ENCODE data around the gene TLX2. TPM values are rescaled to one million over a fixed set of nuclear protein-coding genes. Genes with fewer than 3 reads are reported as not detected.

Gene TLX2
- total and polyA plus RNA-seq, 2 of the 13 experiments (the other 11 are each of a cell fraction or from before 2014, with no cell fraction given) = 0.05 to 0.20 TPM

- peak; percentile 54; the same call in 1 of the 2 replicates for TF ChIP-seq ARID4A (CRISPR knock-in tag; IDR thresholded peaks at IDR 0.05; ENCODE audit: borderline replicate concordance)
- TF ChIP-seq MAFF (IDR thresholded peaks at IDR 0.05; ENCODE audit: low read depth, low read length) = no peak
- TF ChIP-seq, protein P1, sequence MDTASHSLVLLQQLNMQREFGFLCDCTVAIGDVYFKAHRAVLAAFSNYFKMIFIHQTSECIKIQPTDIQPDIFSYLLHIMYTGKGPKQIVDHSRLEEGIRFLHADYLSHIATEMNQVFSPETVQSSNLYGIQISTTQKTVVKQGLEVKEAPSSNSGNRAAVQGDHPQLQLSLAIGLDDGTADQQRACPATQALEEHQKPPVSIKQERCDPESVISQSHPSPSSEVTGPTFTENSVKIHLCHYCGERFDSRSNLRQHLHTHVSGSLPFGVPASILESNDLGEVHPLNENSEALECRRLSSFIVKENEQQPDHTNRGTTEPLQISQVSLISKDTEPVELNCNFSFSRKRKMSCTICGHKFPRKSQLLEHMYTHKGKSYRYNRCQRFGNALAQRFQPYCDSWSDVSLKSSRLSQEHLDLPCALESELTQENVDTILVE (CRISPR knock-in tag; IDR thresholded peaks at IDR 0.05) = no peak
- TF ChIP-seq MXI1 (IDR thresholded peaks at IDR 0.05; ENCODE audit: borderline replicate concordance, low read depth, low read length) = no peak
- peak; percentile 56; the same call in 1 of the 2 replicates for TF ChIP-seq ZNF350 (CRISPR knock-in tag; IDR thresholded peaks at IDR 0.05; ENCODE audit: borderline replicate concordance, low read depth)
- TF ChIP-seq CHD2 (IDR thresholded peaks at IDR 0.05; ENCODE audit: low read depth, low read length) = no peak
- TF ChIP-seq ZNF563 (CRISPR knock-in tag; IDR thresholded peaks at IDR 0.05) = no peak; the same call in 1 of the 2 replicates
- no peak for TF ChIP-seq TCF7L2 (IDR thresholded peaks at IDR 0.05; ENCODE audit: low read depth, low read length)
- no peak for TF ChIP-seq FOXJ3 (CRISPR knock-in tag; IDR thresholded peaks at IDR 0.05; ENCODE audit: borderline replicate concordance)
- TF ChIP-seq ZBTB7B (CRISPR knock-in tag; IDR thresholded peaks at IDR 0.05) = peak; percentile 90
- no peak for TF ChIP-seq RELA (CRISPR knock-in tag; IDR thresholded peaks at IDR 0.05)
- no peak for TF ChIP-seq HMG20A (CRISPR knock-in tag; IDR thresholded peaks at IDR 0.05; ENCODE audit: borderline replicate concordance)
- no peak for TF ChIP-seq NFIB (CRISPR knock-in tag; IDR thresholded peaks at IDR 0.05; ENCODE audit: borderline replicate concordance)
- no peak for TF ChIP-seq KAT7 (CRISPR knock-in tag; IDR thresholded peaks at IDR 0.05; ENCODE audit: borderline replicate concordance)
- TF ChIP-seq STAG1 (CRISPR knock-in tag; IDR thresholded peaks at IDR 0.05) = no peak
- 0 out of 2 replicates have a peak, but pooled peaks have one; percentile 8 for TF ChIP-seq HMG20B (CRISPR knock-in tag; conservative IDR thresholded peaks at IDR 0.05)
- TF ChIP-seq GATAD1 (CRISPR knock-in tag; IDR thresholded peaks at IDR 0.05) = no peak
- TF ChIP-seq ZFP36 (IDR thresholded peaks at IDR 0.05; ENCODE audit: borderline replicate concordance, low read depth, low read length, partially characterized antibody) = no peak
- TF ChIP-seq ZNF792 (CRISPR knock-in tag; IDR thresholded peaks at IDR 0.05) = no peak
- TF ChIP-seq PHF20 (CRISPR knock-in tag; IDR thresholded peaks at IDR 0.05) = no peak
- no peak for TF ChIP-seq IKZF4 (CRISPR knock-in tag; IDR thresholded peaks at IDR 0.05; ENCODE audit: borderline replicate concordance, low read depth, not compliant biosample characterization)
- no peak for TF ChIP-seq DMAP1 (CRISPR knock-in tag; IDR thresholded peaks at IDR 0.05)
- TF ChIP-seq ZNF337 (CRISPR knock-in tag; IDR thresholded peaks at IDR 0.05; ENCODE audit: borderline replicate concordance, low read depth) = no peak
Measured at GRCh38 chr2:74512744-74513604, 1.3 kb upstream of the TLX2 start (continued).

Data from HepG2 (cell line).